Right renal cortex interstitium (tissue), 3 donors: ENCODE measurements around the gene NSFL1C. TPM values are rescaled to one million over a fixed set of nuclear protein-coding genes. Genes with fewer than 3 reads are reported as not detected.
"Not testable (repeated sequence)": the region's sequence is repeated elsewhere in the genome, so short reads cannot be mapped to it uniquely, and the experiment has no call there.

ENCODE experiments used
- DNase-seq, 3 donors: peaks; one replicate each; pipeline ENCODE4 v3.0.0-alpha.2; 2013; ENCODE audit warnings: low read depth in 3 of 3, low spot score in 2 of 3
- polyA plus RNA-seq, 3 donors: library from polyadenylated mRNA; unstranded; fragments of 120-200 nt; gene quantifications; one replicate each; pipeline ENCODE4 v1.2.1, GENCODE V29; 2013; ENCODE audit not compliant: insufficient read length in 3 of 3

NSFL1C gene
- polyA plus RNA-seq, 3 donors, result 97.5 to 107 (median 100) TPM

GRCh38 chr20:1427457-1428054 lies 39.1 kb downstream of the NSFL1C start:
- DNase-seq, result no peak

GRCh38 chr20:1426231-1426849 lies 40.3 kb downstream of the NSFL1C start:
- DNase-seq, result no peak

- no peak for DNase-seq
Measured at GRCh38 chr20:1424336-1424735, 42.3 kb downstream of the NSFL1C start.

GRCh38 chr20:1423625-1424106 lies 43.0 kb downstream of the NSFL1C start:
- DNase-seq, result no peak

- no peak for DNase-seq
Measured at GRCh38 chr20:1423206-1423605, 43.4 kb downstream of the NSFL1C start.

- no peak for DNase-seq
Measured at GRCh38 chr20:1422753-1423152, 43.9 kb downstream of the NSFL1C start.

- DNase-seq, result no peak
Measured at GRCh38 chr20:1420066-1420465, 46.6 kb downstream of the NSFL1C start.

GRCh38 chr20:1418350-1418749 lies 48.3 kb downstream of the NSFL1C start:
- DNase-seq, result no peak

- DNase-seq, result no peak
Measured at GRCh38 chr20:1417790-1418189, 48.9 kb downstream of the NSFL1C start.

GRCh38 chr20:1417273-1417672 lies 49.4 kb downstream of the NSFL1C start:
- no peak for DNase-seq

- no peak for DNase-seq
Measured at GRCh38 chr20:1415667-1416468, 50.8 kb downstream of the NSFL1C start.

- DNase-seq, result no peak
Measured at GRCh38 chr20:1414982-1415381, 51.7 kb downstream of the NSFL1C start.

GRCh38 chr20:1405801-1406200 lies 60.8 kb downstream of the NSFL1C start:
- DNase-seq, result no peak

- DNase-seq, result no peak
Measured at GRCh38 chr20:1403624-1404023, 63.0 kb downstream of the NSFL1C start.

GRCh38 chr20:1402149-1402548 lies 64.5 kb downstream of the NSFL1C start:
- DNase-seq, result no peak

- no peak for DNase-seq
Measured at GRCh38 chr20:1401451-1401907, 65.2 kb downstream of the NSFL1C start.

- not testable (repeated sequence) for DNase-seq
Measured at GRCh38 chr20:1399678-1400366, 66.8 kb downstream of the NSFL1C start.

GRCh38 chr20:1398185-1398584 lies 68.5 kb downstream of the NSFL1C start:
- not testable (repeated sequence) for DNase-seq

GRCh38 chr20:1397710-1398109 lies 68.9 kb downstream of the NSFL1C start:
- no peak for DNase-seq

GRCh38 chr20:1396702-1397101 lies 69.9 kb downstream of the NSFL1C start:
- no peak for DNase-seq

GRCh38 chr20:1396264-1396663 lies 70.4 kb downstream of the NSFL1C start:
- no peak for DNase-seq
